GM12875 (cell line): ENCODE measurements around the gene FAM13A.

Experiments used
- H3K4me3 ChIP-seq: one replicate; pipeline ENCODE4 v1.5.1; 2011; ENCODE audit warnings: low read depth, low read length, control low read depth
- CTCF ChIP-seq: IDR thresholded peaks from 2 replicates; pipeline ENCODE4 v1.5.1; 2011; ENCODE audit warnings: low read depth, mild to moderate bottlenecking, control low read depth, inconsistent platforms, low read length, moderate library complexity, borderline replicate concordance; ENCODE audit not compliant: insufficient read depth

FAM13A gene

GRCh38 chr4:88744609-88745008 is 312.4 kb downstream of the FAM13A start:
- no peak for TF ChIP-seq CTCF
- no peak overlapping the region for H3K4me3 ChIP-seq

- no peak for TF ChIP-seq CTCF
- no peak overlapping the region for H3K4me3 ChIP-seq
Measured at GRCh38 chr4:88743696-88744095, 313.3 kb downstream of the FAM13A start.

GRCh38 chr4:88742561-88742960 is 314.4 kb downstream of the FAM13A start:
- TF ChIP-seq CTCF: no peak
- no peak overlapping the region for H3K4me3 ChIP-seq

GRCh38 chr4:88738180-88738579 is 318.8 kb downstream of the FAM13A start:
- H3K4me3 ChIP-seq: no peak overlapping the region
- TF ChIP-seq CTCF: no peak

- no peak overlapping the region for H3K4me3 ChIP-seq
- no peak for TF ChIP-seq CTCF
Measured at GRCh38 chr4:88737307-88737941, 319.6 kb downstream of the FAM13A start.

- no peak overlapping the region for H3K4me3 ChIP-seq
- TF ChIP-seq CTCF: no peak
Measured at GRCh38 chr4:88736264-88736663, 320.7 kb downstream of the FAM13A start.

GRCh38 chr4:88735564-88735963 is 321.4 kb downstream of the FAM13A start:
- no peak overlapping the region for H3K4me3 ChIP-seq
- TF ChIP-seq CTCF: no peak
